Astrocyte of the cerebellum (primary cell): ENCODE measurements around the gene CIAO3.

Experiments
- DNase-seq: peaks from one replicate; pipeline ENCODE4 v3.0.0-alpha.2; 2011; ENCODE audit warnings: low read depth
- H3K4me3 ChIP-seq: 2 replicates; pipeline ENCODE4 v1.5.1; 2011; ENCODE audit warnings: mild to moderate bottlenecking, low read depth, low read length, moderate library complexity
- in situ Hi-C: cut with HindIII; loops from 2 replicates; pipeline ENCODE4 v1.10.0; 2017; ENCODE audit warnings: low sequenced_read_pairs
- TF ChIP-seq, protein P1 (sequence below): IDR thresholded peaks from 2 replicates; pipeline ENCODE4 v1.5.1; 2012; ENCODE audit warnings: low read length, low read depth, moderate library complexity, mild to moderate bottlenecking; ENCODE audit errors: missing control alignments

Gene CIAO3

DNA sequence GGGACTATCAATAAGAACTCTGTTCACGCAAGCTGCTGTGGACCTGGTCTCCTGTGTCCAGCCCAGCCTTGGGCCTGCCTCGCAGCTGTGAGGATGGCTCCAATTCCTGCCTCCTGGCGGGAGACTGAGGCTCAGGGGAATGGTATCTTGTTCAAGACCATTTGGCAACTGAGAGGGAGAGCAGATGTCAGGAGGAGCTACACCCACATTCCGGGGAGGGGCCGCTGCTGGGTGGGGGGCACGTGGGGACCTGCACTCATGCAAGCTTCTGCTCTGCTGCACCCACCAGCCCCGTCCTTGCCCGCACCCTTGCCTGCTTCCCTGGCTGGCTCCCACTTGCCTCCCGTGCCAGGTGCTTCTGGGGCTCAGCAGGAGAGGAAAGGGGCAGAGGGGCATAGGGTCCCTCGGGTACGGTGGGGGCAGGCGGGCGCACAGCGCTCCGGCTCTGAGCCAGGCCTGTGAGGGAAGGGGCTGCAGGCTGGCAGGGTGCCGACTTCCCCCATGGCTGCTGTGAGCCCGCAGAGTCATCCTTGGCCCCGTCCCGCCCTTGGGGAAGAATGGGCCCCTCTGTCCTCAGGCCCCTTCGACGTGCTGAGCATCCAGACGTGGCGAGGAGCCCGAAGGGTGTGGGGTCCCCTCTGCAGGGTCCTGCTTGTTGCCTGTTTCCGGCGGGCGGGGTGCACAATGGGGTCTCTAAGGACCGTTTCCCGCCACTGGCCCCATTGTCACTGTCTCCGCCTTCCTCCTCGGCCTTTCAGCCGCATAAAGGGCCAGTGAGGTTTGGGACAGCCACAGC is 23.1 kb downstream of the CIAO3 start:
- TF ChIP-seq, protein P1, sequence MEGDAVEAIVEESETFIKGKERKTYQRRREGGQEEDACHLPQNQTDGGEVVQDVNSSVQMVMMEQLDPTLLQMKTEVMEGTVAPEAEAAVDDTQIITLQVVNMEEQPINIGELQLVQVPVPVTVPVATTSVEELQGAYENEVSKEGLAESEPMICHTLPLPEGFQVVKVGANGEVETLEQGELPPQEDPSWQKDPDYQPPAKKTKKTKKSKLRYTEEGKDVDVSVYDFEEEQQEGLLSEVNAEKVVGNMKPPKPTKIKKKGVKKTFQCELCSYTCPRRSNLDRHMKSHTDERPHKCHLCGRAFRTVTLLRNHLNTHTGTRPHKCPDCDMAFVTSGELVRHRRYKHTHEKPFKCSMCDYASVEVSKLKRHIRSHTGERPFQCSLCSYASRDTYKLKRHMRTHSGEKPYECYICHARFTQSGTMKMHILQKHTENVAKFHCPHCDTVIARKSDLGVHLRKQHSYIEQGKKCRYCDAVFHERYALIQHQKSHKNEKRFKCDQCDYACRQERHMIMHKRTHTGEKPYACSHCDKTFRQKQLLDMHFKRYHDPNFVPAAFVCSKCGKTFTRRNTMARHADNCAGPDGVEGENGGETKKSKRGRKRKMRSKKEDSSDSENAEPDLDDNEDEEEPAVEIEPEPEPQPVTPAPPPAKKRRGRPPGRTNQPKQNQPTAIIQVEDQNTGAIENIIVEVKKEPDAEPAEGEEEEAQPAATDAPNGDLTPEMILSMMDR, result no peak
- in situ Hi-C loops, result loop anchor here (10.0 kb wide), 1 partner anchor 257 kb away; the partner anchor contains the start of gene LMF1
- no peak for DNase-seq
- H3K4me3 ChIP-seq, result no peak overlapping the region

DNA sequence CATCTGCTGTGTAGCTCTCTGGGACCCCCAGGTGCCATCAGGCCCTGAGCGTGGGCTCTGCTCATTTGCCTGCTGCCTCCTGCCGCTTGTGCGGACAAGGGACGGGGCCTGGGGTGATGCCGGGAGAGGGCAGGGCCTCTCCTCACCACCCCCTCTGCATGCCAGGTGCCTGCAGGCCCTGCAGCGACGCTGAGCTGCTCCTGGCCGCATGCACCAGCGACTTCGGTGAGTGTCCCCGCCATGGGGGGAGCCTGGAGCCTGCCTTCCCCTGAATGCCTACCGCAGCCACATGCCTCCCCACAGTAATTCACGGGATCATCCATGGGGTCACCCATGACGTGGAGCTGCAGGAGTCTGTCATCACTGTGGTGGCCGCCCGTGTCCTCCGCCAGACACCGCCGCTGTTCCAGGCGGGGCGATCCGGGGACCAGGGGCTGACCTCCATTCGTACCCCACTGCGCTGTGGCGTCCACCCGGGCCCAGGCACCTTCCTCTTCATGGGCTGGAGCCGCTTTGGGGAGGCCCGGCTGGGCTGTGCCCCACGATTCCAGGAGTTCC is 23.9 kb downstream of the CIAO3 start:
- no peak for DNase-seq
- TF ChIP-seq, protein P1, result no peak
- in situ Hi-C loops, result loop anchor here (10.0 kb wide), 1 partner anchor 258 kb away; the partner anchor contains the start of gene LMF1
- H3K4me3 ChIP-seq, result peak overlapping the region; percentile 55

- TF ChIP-seq, protein P1, result no peak
- in situ Hi-C loops, result loop anchor here (10.0 kb wide), 1 partner anchor 259 kb away; the partner anchor contains the start of gene LMF1
- peak overlapping the region; percentile 55 for H3K4me3 ChIP-seq
- DNase-seq, result no peak
These were observed 24.6 kb downstream of the CIAO3 start for GRCh38 chr16:716200-716568.

GRCh38 chr16:715477-716199 is 25.2 kb downstream of the CIAO3 start:
- DNase-seq, result no peak
- H3K4me3 ChIP-seq, result peak overlapping the region; percentile 55
- in situ Hi-C loops, result loop anchor here (10.0 kb wide), 1 partner anchor 259 kb away; the partner anchor contains the start of gene LMF1
- TF ChIP-seq, protein P1, result no peak

DNA sequence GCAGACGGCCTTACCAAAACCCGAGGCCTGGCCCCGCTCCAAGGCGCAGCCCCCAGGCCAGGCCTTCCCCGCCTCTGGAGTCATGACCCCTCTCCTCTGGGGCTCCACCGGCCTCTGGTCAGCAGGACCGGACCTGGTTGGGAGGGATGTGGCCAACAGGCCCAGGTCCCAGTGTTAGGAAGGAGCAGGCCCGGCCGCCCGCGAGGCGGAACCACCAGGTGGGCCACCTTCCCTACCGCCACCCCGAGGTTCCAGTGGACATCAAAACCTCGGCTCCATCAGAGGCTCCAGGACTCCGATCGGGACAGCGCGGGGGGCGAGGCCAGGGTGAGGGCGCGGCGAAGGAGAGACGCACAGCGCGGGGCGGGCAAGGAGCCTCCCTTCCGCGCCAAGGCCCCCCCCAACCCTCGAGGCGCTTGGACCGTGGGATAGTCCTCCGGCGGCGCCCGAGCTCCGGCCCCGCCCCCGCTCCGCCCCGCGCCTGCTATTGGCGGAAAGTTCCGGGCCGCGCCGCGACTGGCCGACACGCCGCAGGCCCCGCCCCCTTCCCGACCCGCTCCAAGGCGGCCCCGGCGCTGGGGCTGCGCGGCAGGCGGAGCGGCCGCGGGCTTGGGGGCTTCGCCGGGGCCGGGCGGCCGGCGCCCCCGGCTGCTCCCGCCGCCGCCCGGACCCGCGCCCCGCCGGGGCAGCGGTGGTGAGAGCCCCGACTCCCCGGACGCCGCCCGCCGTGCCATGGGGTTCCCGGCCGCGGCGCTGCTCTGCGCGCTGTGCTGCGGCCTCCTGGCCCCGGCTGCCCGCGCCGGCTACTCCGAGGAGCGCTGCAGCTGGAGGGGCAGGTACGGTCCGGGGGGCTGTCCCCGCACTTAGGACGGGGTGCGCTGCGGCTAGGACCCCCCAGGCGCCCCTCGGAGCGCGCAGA is 26.0 kb downstream of the CIAO3 start, which contains the start of gene METRN:
METRN (plus strand) TSS at position 561 of the 919 bp plus-strand sequence; CDS start at position 733, 172 bp downstream.
- DNase-seq, result no peak
- TF ChIP-seq, protein P1, result no peak
- in situ Hi-C loops, result loop anchor here (10.0 kb wide), 1 partner anchor 260 kb away; the partner anchor contains the start of gene LMF1
- peak within 1 kb of the TSS; percentile 55 for H3K4me3 ChIP-seq
